HEK293 (cell line): ENCODE data around the gene MRPL23.

Source experiments
- CTCF ChIA-PET: fragments of 350-600 bp; formaldehyde crosslinking; extraction: SDS; loops from one replicate; lab custom pipeline; 2021; ENCODE audit warnings: antibody characterized with exemption; lab: Yijun Ruan, JAX
- POLR2A ChIA-PET: fragments of 300-600 bp; formaldehyde crosslinking; extraction: SDS; loops from one replicate; lab custom pipeline; 2020; ENCODE audit warnings: antibody characterized with exemption, inconsistent platforms; lab: Yijun Ruan, JAX
- H3K27ac ChIP-seq: fragments of 200-500 bp; sonication (Bioruptor generic); 2 replicates; pipeline ENCODE4 v1.5.1; 2014; ENCODE audit warnings: low read depth, low read length, control low read depth, inconsistent platforms; ENCODE audit errors: extremely low read depth
- H3K36me3 ChIP-seq, 2 experiments: fragments of 200-500 bp in 1 of 2; sonication (Bioruptor generic) in 1 of 2; 1 replicate in 1 of 2; 2 replicates in 1 of 2; pipeline ENCODE4 v1.5.1; 2014 to 2017; ENCODE audit warnings: inconsistent platforms in 2 of 2, low read length in 2 of 2; ENCODE audit not compliant: control insufficient read depth in 2 of 2, insufficient read depth in 1 of 2
- H3K4me1 ChIP-seq: fragments of 200-500 bp; sonication (Bioruptor generic); 2 replicates; pipeline ENCODE4 v1.5.1; 2014; ENCODE audit warnings: mild to moderate bottlenecking, low read length, inconsistent platforms; ENCODE audit not compliant: control insufficient read depth, insufficient read depth
- H3K4me3 ChIP-seq: 2 replicates; pipeline ENCODE4 v1.5.1; 2011; ENCODE audit warnings: low read depth, mild to moderate bottlenecking, control low read depth, low read length, moderate library complexity
- H3K9me3 ChIP-seq: fragments of 200-500 bp; sonication (Bioruptor generic); 2 replicates; pipeline ENCODE4 v1.5.1; 2014; ENCODE audit warnings: low read depth, low read length, inconsistent platforms; ENCODE audit not compliant: control insufficient read depth, insufficient read depth
- AEBP2 ChIP-seq: fragments of 450-650 bp; formaldehyde crosslinking; IDR thresholded peaks from 2 replicates; pipeline ENCODE4 v1.5.1; 2016; ENCODE audit warnings: missing biosample characterization, missing genetic modification characterization, borderline replicate concordance
- GLIS1 ChIP-seq: fragments of 450-650 bp; formaldehyde crosslinking; IDR thresholded peaks from 2 replicates; pipeline ENCODE4 v1.5.1; 2016; ENCODE audit warnings: missing biosample characterization, missing genetic modification characterization
- PRDM4 ChIP-seq: fragments of 450-650 bp; formaldehyde crosslinking; IDR thresholded peaks from 2 replicates; pipeline ENCODE4 v1.5.1; 2017; ENCODE audit warnings: missing biosample characterization, missing genetic modification characterization
- RBAK ChIP-seq: fragments of 450-650 bp; formaldehyde crosslinking; IDR thresholded peaks from 2 replicates; pipeline ENCODE4 v1.5.1; 2016; ENCODE audit warnings: missing biosample characterization, missing genetic modification characterization
- REPIN1 ChIP-seq: fragments of 450-650 bp; formaldehyde crosslinking; IDR thresholded peaks from 2 replicates; pipeline ENCODE4 v1.5.1; 2017; ENCODE audit warnings: missing biosample characterization, missing genetic modification characterization, low read depth
- ZBTB1 ChIP-seq: fragments of 450-650 bp; formaldehyde crosslinking; IDR thresholded peaks from 2 replicates; pipeline ENCODE4 v1.5.1; 2016; ENCODE audit warnings: missing biosample characterization, missing genetic modification characterization
- ZBTB10 ChIP-seq: fragments of 450-650 bp; formaldehyde crosslinking; IDR thresholded peaks from 2 replicates; pipeline ENCODE4 v1.5.1; 2016; ENCODE audit warnings: missing biosample characterization, missing genetic modification characterization
- ZFP3 ChIP-seq: fragments of 450-650 bp; formaldehyde crosslinking; IDR thresholded peaks from 2 replicates; pipeline ENCODE4 v1.5.1; 2016; ENCODE audit warnings: low read depth, missing biosample characterization, missing genetic modification characterization
- ZNF132 ChIP-seq: fragments of 450-650 bp; formaldehyde crosslinking; IDR thresholded peaks from 2 replicates; pipeline ENCODE4 v1.5.1; 2017; ENCODE audit warnings: missing biosample characterization, missing genetic modification characterization, borderline replicate concordance
- ZNF133 ChIP-seq: fragments of 450-650 bp; formaldehyde crosslinking; IDR thresholded peaks from 2 replicates; pipeline ENCODE4 v1.5.1; 2016; ENCODE audit warnings: missing biosample characterization, missing genetic modification characterization
- ZNF341 ChIP-seq: fragments of 450-650 bp; formaldehyde crosslinking; IDR thresholded peaks from 2 replicates; pipeline ENCODE4; 2016; ENCODE audit warnings: low read depth, missing biosample characterization, missing genetic modification characterization
- ZNF354C ChIP-seq: fragments of 450-650 bp; formaldehyde crosslinking; IDR thresholded peaks from 2 replicates; pipeline ENCODE4 v1.5.1; 2016; ENCODE audit warnings: missing biosample characterization, missing genetic modification characterization, low read depth, borderline replicate concordance
- ZNF394 ChIP-seq: fragments of 450-650 bp; formaldehyde crosslinking; IDR thresholded peaks from 2 replicates; pipeline ENCODE4 v1.5.1; 2016; ENCODE audit warnings: missing biosample characterization, missing genetic modification characterization, mild to moderate bottlenecking, moderate library complexity, borderline replicate concordance
- ZNF510 ChIP-seq: fragments of 450-650 bp; formaldehyde crosslinking; IDR thresholded peaks from 2 replicates; pipeline ENCODE4 v1.5.1; 2018; ENCODE audit warnings: mild to moderate bottlenecking, missing genetic modification characterization, missing biosample characterization; ENCODE audit not compliant: insufficient replicate concordance
- ZNF555 ChIP-seq: fragments of 450-650 bp; formaldehyde crosslinking; conservative IDR thresholded peaks from 2 replicates; pipeline ENCODE4 v1.5.1; 2017; ENCODE audit warnings: missing biosample characterization, mild to moderate bottlenecking, missing genetic modification characterization, inconsistent platforms
- ZNF701 ChIP-seq: fragments of 450-650 bp; formaldehyde crosslinking; IDR thresholded peaks from 2 replicates; pipeline ENCODE4 v1.5.1; 2016; ENCODE audit warnings: missing biosample characterization, missing genetic modification characterization
- ZNF76 ChIP-seq: fragments of 450-650 bp; formaldehyde crosslinking; IDR thresholded peaks from 2 replicates; pipeline ENCODE4; 2016; ENCODE audit warnings: low read depth, missing biosample characterization, missing genetic modification characterization, borderline replicate concordance
- ZNF776 ChIP-seq: fragments of 450-650 bp; formaldehyde crosslinking; IDR thresholded peaks from 2 replicates; pipeline ENCODE4 v1.5.0; 2017; ENCODE audit warnings: missing biosample characterization, missing genetic modification characterization, borderline replicate concordance
- ZXDB ChIP-seq: fragments of 450-650 bp; formaldehyde crosslinking; IDR thresholded peaks from 2 replicates; pipeline ENCODE4 v1.5.1; 2016; ENCODE audit warnings: missing biosample characterization, missing genetic modification characterization
- TF ChIP-seq, protein P1 (sequence below): fragments of 450-650 bp; formaldehyde crosslinking; conservative IDR thresholded peaks from 2 replicates; pipeline ENCODE4 v1.5.1; 2016; ENCODE audit warnings: low read depth, missing biosample characterization, missing genetic modification characterization
- TF ChIP-seq, protein P2 (sequence below): fragments of 450-650 bp; formaldehyde crosslinking; IDR thresholded peaks from 2 replicates; pipeline ENCODE4 v1.5.1; 2016; ENCODE audit warnings: missing biosample characterization, missing genetic modification characterization

MRPL23 gene

GRCh38 chr11:1975185-1975584, 28.1 kb downstream of the MRPL23 start:
- TF ChIP-seq ZBTB10 (tag by site-specific recombination) = no peak
- TF ChIP-seq ZNF394 (tag by site-specific recombination) = no peak
- TF ChIP-seq ZNF701 = no peak
- TF ChIP-seq ZNF776 = no peak
- no peak for TF ChIP-seq REPIN1 (tag by site-specific recombination)
- no peak for TF ChIP-seq ZNF354C (tag by site-specific recombination)
- TF ChIP-seq, protein P1, sequence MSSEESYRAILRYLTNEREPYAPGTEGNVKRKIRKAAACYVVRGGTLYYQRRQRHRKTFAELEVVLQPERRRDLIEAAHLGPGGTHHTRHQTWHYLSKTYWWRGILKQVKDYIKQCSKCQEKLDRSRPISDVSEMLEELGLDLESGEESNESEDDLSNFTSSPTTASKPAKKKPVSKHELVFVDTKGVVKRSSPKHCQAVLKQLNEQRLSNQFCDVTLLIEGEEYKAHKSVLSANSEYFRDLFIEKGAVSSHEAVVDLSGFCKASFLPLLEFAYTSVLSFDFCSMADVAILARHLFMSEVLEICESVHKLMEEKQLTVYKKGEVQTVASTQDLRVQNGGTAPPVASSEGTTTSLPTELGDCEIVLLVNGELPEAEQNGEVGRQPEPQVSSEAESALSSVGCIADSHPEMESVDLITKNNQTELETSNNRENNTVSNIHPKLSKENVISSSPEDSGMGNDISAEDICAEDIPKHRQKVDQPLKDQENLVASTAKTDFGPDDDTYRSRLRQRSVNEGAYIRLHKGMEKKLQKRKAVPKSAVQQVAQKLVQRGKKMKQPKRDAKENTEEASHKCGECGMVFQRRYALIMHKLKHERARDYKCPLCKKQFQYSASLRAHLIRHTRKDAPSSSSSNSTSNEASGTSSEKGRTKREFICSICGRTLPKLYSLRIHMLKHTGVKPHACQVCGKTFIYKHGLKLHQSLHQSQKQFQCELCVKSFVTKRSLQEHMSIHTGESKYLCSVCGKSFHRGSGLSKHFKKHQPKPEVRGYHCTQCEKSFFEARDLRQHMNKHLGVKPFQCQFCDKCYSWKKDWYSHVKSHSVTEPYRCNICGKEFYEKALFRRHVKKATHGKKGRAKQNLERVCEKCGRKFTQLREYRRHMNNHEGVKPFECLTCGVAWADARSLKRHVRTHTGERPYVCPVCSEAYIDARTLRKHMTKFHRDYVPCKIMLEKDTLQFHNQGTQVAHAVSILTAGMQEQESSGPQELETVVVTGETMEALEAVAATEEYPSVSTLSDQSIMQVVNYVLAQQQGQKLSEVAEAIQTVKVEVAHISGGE = no peak
- no peak for TF ChIP-seq ZNF510 (tag by site-specific recombination)
- TF ChIP-seq AEBP2 (tag by site-specific recombination) = no peak
- no peak for TF ChIP-seq PRDM4 (tag by site-specific recombination)
- TF ChIP-seq GLIS1 (tag by site-specific recombination) = no peak
- Histone ChIP-seq H3K4me3 (no peak overlapping the region), H3K4me1 (no peaks in the 10 kb centered on the region), H3K27ac (no peak overlapping the region), H3K36me3 (no peaks in the 10 kb centered on the region), H3K9me3 (no peaks in the 10 kb centered on the region)
- CTCF ChIA-PET = interaction anchor here (0.7 to 0.8 kb wide), 2 partner anchors 174 to 281 kb away, joined by 4 to 5 read pairs; no protein-coding TSS in a partner anchor
- POLR2A ChIA-PET = no interaction called here

DNA sequence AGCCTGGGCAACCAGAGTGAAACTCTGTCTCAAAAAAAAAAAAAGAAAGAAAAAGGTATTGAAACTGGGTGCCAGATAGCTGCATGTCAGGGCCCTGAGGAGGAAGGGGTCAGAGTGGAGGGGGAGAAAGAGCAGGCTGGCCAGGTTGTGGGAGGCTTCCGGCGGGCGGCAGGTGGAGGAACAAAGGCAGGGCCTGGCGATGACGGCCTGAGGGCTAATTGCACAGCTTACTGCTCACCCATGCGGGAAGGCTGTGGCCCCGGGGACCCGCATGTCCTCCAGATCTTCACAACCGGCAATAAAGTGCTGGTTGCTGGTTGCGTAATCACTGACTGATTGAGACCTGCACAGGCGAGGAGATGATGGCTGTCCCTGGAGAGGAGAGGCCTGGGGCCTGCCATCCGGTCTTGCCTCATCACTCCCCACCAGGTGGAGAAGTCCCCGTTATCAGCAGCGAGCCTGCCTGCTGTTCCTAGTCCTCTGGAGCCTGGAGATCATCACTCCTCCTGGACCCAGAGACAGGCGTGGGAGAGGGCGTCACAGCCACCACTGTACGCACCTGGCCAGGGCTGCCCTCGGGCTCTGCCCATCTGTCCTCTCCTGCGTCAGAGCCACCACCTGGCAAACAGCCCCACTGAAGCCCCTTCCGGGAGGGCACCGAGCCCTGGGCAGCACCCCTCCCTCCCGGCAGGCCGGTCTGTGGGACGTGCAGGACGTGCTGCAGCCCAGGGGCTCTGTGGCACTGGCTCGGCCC, 31.8 kb downstream of the MRPL23 start:
- Histone ChIP-seq H3K9me3 (no peaks in the 10 kb centered on the region), H3K36me3 (no peaks in the 10 kb centered on the region), H3K27ac (no peak overlapping the region), H3K4me1 (no peaks in the 10 kb centered on the region), H3K4me3 (no peak overlapping the region)
- ChIA-PET POLR2A (interaction anchor here (0.6 kb wide), 1 partner anchor 398 kb away, joined by 3 read pairs; no protein-coding TSS in a partner anchor), CTCF (interaction anchor here (0.6 to 1.1 kb wide), 5 partner anchors 23 to 163 kb away, joined by 3 to 4 read pairs (median 3); no protein-coding TSS in a partner anchor)
- TF ChIP-seq ZNF132 (tag by site-specific recombination) (no peak), ZXDB (tag by site-specific recombination) (no peak), ZBTB1 (tag by site-specific recombination) (no peak), ZNF76 (tag by site-specific recombination) (no peak), RBAK (tag by site-specific recombination) (no peak), ZFP3 (no peak), ZNF555 (no peak), ZNF341 (tag by site-specific recombination) (no peak), ZNF133 (tag by site-specific recombination) (no peak)
- TF ChIP-seq, protein P2, sequence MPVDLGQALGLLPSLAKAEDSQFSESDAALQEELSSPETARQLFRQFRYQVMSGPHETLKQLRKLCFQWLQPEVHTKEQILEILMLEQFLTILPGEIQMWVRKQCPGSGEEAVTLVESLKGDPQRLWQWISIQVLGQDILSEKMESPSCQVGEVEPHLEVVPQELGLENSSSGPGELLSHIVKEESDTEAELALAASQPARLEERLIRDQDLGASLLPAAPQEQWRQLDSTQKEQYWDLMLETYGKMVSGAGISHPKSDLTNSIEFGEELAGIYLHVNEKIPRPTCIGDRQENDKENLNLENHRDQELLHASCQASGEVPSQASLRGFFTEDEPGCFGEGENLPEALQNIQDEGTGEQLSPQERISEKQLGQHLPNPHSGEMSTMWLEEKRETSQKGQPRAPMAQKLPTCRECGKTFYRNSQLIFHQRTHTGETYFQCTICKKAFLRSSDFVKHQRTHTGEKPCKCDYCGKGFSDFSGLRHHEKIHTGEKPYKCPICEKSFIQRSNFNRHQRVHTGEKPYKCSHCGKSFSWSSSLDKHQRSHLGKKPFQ (tag by site-specific recombination) = no peak
